KOPT-K1 (cell line): ENCODE results near the gene SNN.

Source experiments
- H3K27ac ChIP-seq: fragments of 200-600 bp; sonication (generic); 2 replicates; pipeline ENCODE4 v1.5.1; 2016; ENCODE audit warnings: antibody characterized with exemption, mild to moderate bottlenecking, low read depth, low read length; ENCODE audit not compliant: poor library complexity, severe bottlenecking
- H3K36me3 ChIP-seq: fragments of 200-600 bp; sonication (generic); 2 replicates; pipeline ENCODE4 v1.5.1; 2017; ENCODE audit warnings: antibody characterized with exemption, mild to moderate bottlenecking, low read length, moderate library complexity; ENCODE audit not compliant: insufficient read depth
- H3K9me3 ChIP-seq: fragments of 200-600 bp; sonication (generic); 2 replicates; pipeline ENCODE4 v1.5.1; 2017; ENCODE audit warnings: antibody characterized with exemption, low read length, mild to moderate bottlenecking; ENCODE audit not compliant: insufficient read depth, poor library complexity, severe bottlenecking

The SNN gene

GRCh38 chr16:11669380-11670146 is 1.3 kb downstream of the SNN start:
- no peaks in the 10 kb centered on the region for H3K36me3 ChIP-seq
- H3K27ac ChIP-seq: no peak overlapping the region
- no peaks in the 10 kb centered on the region for H3K9me3 ChIP-seq

- H3K9me3 ChIP-seq: no peaks in the 10 kb centered on the region
- no peak overlapping the region for H3K27ac ChIP-seq
- peaks cover under 1% of the 10 kb centered on the region; the same call in 1 of the 2 replicates for H3K36me3 ChIP-seq
Measured at GRCh38 chr16:11670171-11671131, 2.2 kb downstream of the SNN start.

GRCh38 chr16:11671271-11671670 is 3.0 kb downstream of the SNN start:
- peaks cover 9% of the 10 kb centered on the region for H3K36me3 ChIP-seq
- H3K9me3 ChIP-seq: no peaks in the 10 kb centered on the region
- H3K27ac ChIP-seq: no peak overlapping the region

- Histone ChIP-seq H3K9me3 (no peaks in the 10 kb centered on the region), H3K36me3 (peaks cover 13% of the 10 kb centered on the region), H3K27ac (no peak overlapping the region)
Measured at GRCh38 chr16:11671676-11672075, 3.4 kb downstream of the SNN start.

- Histone ChIP-seq H3K9me3 (no peaks in the 10 kb centered on the region), H3K27ac (peak overlapping the region; percentile 26), H3K36me3 (peaks cover 21% of the 10 kb centered on the region)
Measured at GRCh38 chr16:11672206-11673090, 4.2 kb downstream of the SNN start.

- peaks cover 30% of the 10 kb centered on the region for H3K36me3 ChIP-seq
- peak overlapping the region; percentile 26 for H3K27ac ChIP-seq
- no peaks in the 10 kb centered on the region for H3K9me3 ChIP-seq
Measured at GRCh38 chr16:11673091-11674000, 5.1 kb downstream of the SNN start.

GRCh38 chr16:11674001-11674817 is 6.0 kb downstream of the SNN start:
- Histone ChIP-seq H3K27ac (no peak overlapping the region), H3K9me3 (no peaks in the 10 kb centered on the region), H3K36me3 (peaks cover 39% of the 10 kb centered on the region)

GRCh38 chr16:11674818-11675560 is 6.7 kb downstream of the SNN start:
- no peak overlapping the region for H3K27ac ChIP-seq
- H3K9me3 ChIP-seq: no peaks in the 10 kb centered on the region
- peaks cover 46% of the 10 kb centered on the region for H3K36me3 ChIP-seq

- no peak overlapping the region for H3K27ac ChIP-seq
- H3K9me3 ChIP-seq: no peaks in the 10 kb centered on the region
- H3K36me3 ChIP-seq: peaks cover 55% of the 10 kb centered on the region
Measured at GRCh38 chr16:11675561-11676511, 7.6 kb downstream of the SNN start.

GRCh38 chr16:11676799-11677198 is 8.5 kb downstream of the SNN start:
- H3K27ac ChIP-seq: no peak overlapping the region
- peaks cover 64% of the 10 kb centered on the region for H3K36me3 ChIP-seq
- H3K9me3 ChIP-seq: no peaks in the 10 kb centered on the region

GRCh38 chr16:11677451-11677951 is 9.2 kb downstream of the SNN start:
- H3K27ac ChIP-seq: no peak overlapping the region
- peaks cover 69% of the 10 kb centered on the region for H3K36me3 ChIP-seq
- H3K9me3 ChIP-seq: no peaks in the 10 kb centered on the region
